CD4-positive, alpha-beta T cell (primary cell): ENCODE measurements around the gene MYOZ1. TPM values are rescaled to one million over a fixed set of nuclear protein-coding genes. Genes with fewer than 3 reads are reported as not detected.

ENCODE experiments used
- ATAC-seq: fragments of 200-7000 bp; cut with Tn5 transposase; one replicate; pipeline ENCODE4 v1.10.0; 2022; ENCODE audit warnings: mild to moderate bottlenecking; ENCODE audit not compliant: poor library complexity
- CTCF ChIA-PET: fragments of 350-600 bp; sonication (Branson Sonifier 250); formaldehyde crosslinking; loops from one replicate; lab custom pipeline; 2021; ENCODE audit warnings: antibody characterized with exemption, inconsistent platforms; lab: Charles Lee
- POLR2A ChIA-PET: fragments of 350-600 bp; sonication (Branson Sonifier 250); formaldehyde crosslinking; loops from one replicate; lab custom pipeline; 2021; ENCODE audit warnings: antibody characterized with exemption, inconsistent platforms; lab: Charles Lee
- DNase-seq, 14 experiments: peaks; one replicate each; pipeline ENCODE4 v3.0.0-alpha.2; 2013 to 2020; ENCODE audit warnings: mixed read lengths in 2 of 14
- H3K27ac ChIP-seq, 2 donors: one replicate each; pipeline versions ENCODE4 v1.5.1 to v1.7.0; 2013; ENCODE audit warnings: low read length in 2 of 2, low read depth in 1 of 2, mild to moderate bottlenecking in 1 of 2
- H3K27me3 ChIP-seq, 2 experiments: 1 replicate in 1 of 2; 2 replicates in 1 of 2; pipeline versions ENCODE4 v1.6.1 to v1.7.0; 2013; ENCODE audit warnings: low read length in 2 of 2, control low read depth in 1 of 2, mild to moderate bottlenecking in 1 of 2, moderate library complexity in 1 of 2; ENCODE audit not compliant: insufficient read depth in 2 of 2, control insufficient read depth in 1 of 2
- H3K36me3 ChIP-seq: one replicate; pipeline ENCODE4 v1.6.1; 2013; ENCODE audit warnings: low read length, control low read depth; ENCODE audit not compliant: insufficient read depth
- H3K4me1 ChIP-seq: one replicate; pipeline ENCODE4 v1.6.1; 2013; ENCODE audit warnings: low read length, control low read depth; ENCODE audit not compliant: insufficient read depth
- H3K4me3 ChIP-seq: one replicate; pipeline ENCODE4 v1.5.1; 2013; ENCODE audit warnings: mild to moderate bottlenecking, low read length, moderate library complexity
- H3K9me3 ChIP-seq, 2 experiments: 1 replicate in 1 of 2; 2 replicates in 1 of 2; pipeline versions ENCODE4 v1.6.1 to v1.7.0; 2013; ENCODE audit warnings: low read length in 2 of 2, mild to moderate bottlenecking in 2 of 2, control low read depth in 1 of 2, moderate library complexity in 1 of 2; ENCODE audit not compliant: control insufficient read depth in 1 of 2, insufficient read depth in 1 of 2
- H3K27ac Mint-ChIP-seq: one replicate; pipeline ENCODE4 v1.8.0; 2020; ENCODE audit warnings: mixed read lengths
- H3K27me3 Mint-ChIP-seq: one replicate; pipeline ENCODE4 v1.8.0; 2021; ENCODE audit warnings: mixed read lengths
- H3K36me3 Mint-ChIP-seq: one replicate; pipeline ENCODE4 v1.8.0; 2021; ENCODE audit warnings: low read depth, mixed read lengths
- H3K4me1 Mint-ChIP-seq: one replicate; pipeline ENCODE4 v1.8.0; 2021; ENCODE audit warnings: low read depth, mixed read lengths
- H3K4me3 Mint-ChIP-seq: one replicate; pipeline ENCODE4 v1.8.0; 2020; ENCODE audit warnings: mild to moderate bottlenecking, mixed read lengths
- H3K9me3 Mint-ChIP-seq: one replicate; pipeline ENCODE4 v1.8.0; 2020; ENCODE audit warnings: mixed read lengths
- intact Hi-C, 2 experiments: fragments of 100-400 bp; cut with DNase I in 1 of 2; cut with micrococcal nuclease in 1 of 2; formaldehyde crosslinking; loops; one replicate each; pipeline versions ENCODE4 v1.15.1 to v1.9.0; 2023 to 2025; cut with DNase I, micrococcal nuclease
- total RNA-seq, 174 experiments: library from RNA in 2 of 174; stranded (reverse) in 2 of 174; gene quantifications; one replicate each; pipeline ENCODE4 v1.2.3 and lab custom pipeline; 2021 to 2026
- TF ChIP-seq, protein P1 (sequence below): fragments of 200-600 bp; IDR thresholded peaks from one replicate; pipeline ENCODE4 v1.8.0; 2022; ENCODE audit warnings: antibody characterized with exemption, mild to moderate bottlenecking

Gene MYOZ1
- total RNA-seq, 2 experiments from 2014 or later = not detected

DNA sequence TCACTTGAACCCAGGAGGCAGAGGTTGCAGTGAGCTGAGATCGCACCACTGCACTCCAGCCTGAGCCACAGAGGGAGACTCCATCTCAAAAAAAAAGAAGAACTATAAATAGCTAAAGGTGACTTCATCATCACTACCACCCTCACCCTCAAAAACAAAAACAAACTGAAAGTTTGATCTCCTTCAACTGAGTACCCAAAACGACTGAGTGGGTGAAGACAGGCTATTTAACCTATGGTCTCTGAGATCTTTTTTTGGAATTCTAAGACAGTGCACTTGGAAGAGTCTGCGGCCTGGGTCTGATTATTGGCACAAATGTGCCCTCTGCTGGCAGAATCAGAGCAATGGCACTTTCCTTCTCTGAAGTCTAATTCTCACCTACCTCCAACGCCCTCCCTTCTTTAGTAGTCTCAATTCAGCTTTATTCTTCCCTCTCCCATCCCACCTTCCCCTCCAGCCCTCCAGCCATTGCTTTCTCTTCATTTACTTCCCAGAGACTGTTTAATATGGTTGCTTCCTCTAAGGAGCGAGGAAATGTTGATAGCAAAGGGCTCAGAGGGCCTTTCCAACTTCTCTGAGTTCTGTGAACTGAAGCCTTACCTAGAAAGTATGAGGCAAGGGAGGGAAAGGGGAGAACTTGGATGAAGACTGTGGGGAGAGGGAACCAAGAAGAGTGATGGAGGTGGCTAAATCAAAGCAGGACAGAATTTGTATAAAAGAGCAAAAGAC, 2.9 kb upstream of the MYOZ1 start:
- Mint-ChIP-seq H3K4me3 (peak overlapping the region; percentile 16), H3K27ac (no peak overlapping the region)

DNA sequence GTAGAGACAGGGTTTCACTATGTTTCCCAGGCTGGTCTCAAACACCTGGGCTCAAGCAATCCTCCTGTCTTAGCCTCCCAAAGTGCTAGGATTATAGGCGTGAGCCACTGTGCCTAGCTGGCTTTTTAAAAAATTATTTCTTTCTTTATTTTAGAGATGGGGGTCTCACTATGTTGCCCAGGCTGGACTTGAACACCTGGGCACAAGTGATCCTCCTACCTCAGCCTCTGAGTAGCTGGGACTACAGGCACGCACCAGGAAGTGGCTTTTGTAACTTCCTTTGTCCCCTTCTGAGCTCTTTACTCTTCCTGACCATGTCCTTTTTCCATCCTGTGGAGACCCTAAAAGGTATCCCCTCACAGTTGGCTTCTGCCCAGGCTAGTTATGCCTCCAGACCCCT, 2.1 kb upstream of the MYOZ1 start:
- no peaks in the 10 kb centered on the region for H3K9me3 Mint-ChIP-seq
- no peak overlapping the region for H3K27ac ChIP-seq
- no peak overlapping the region for H3K4me3 Mint-ChIP-seq
- DNase-seq (no peak), ATAC-seq (no peak)
- TF ChIP-seq, protein P1, sequence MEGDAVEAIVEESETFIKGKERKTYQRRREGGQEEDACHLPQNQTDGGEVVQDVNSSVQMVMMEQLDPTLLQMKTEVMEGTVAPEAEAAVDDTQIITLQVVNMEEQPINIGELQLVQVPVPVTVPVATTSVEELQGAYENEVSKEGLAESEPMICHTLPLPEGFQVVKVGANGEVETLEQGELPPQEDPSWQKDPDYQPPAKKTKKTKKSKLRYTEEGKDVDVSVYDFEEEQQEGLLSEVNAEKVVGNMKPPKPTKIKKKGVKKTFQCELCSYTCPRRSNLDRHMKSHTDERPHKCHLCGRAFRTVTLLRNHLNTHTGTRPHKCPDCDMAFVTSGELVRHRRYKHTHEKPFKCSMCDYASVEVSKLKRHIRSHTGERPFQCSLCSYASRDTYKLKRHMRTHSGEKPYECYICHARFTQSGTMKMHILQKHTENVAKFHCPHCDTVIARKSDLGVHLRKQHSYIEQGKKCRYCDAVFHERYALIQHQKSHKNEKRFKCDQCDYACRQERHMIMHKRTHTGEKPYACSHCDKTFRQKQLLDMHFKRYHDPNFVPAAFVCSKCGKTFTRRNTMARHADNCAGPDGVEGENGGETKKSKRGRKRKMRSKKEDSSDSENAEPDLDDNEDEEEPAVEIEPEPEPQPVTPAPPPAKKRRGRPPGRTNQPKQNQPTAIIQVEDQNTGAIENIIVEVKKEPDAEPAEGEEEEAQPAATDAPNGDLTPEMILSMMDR = no peak
- H3K36me3 Mint-ChIP-seq = no peaks in the 10 kb centered on the region
- H3K27me3 ChIP-seq = peaks cover 0 to 4% of the 10 kb centered on the region in 2 experiments
- H3K4me3 ChIP-seq = no peak overlapping the region
- H3K27ac Mint-ChIP-seq = no peak overlapping the region
- peaks cover 23% of the 10 kb centered on the region for H3K4me1 ChIP-seq
- CTCF ChIA-PET = interaction anchor here (0.8 to 2.8 kb wide), 3 partner anchors 108 to 168 kb away, joined by 3 to 26 read pairs (median 3); no protein-coding TSS in a partner anchor
- peaks cover 5% of the 10 kb centered on the region for H3K4me1 Mint-ChIP-seq
- peaks cover 0 to 4% of the 10 kb centered on the region in 2 experiments for H3K9me3 ChIP-seq
- POLR2A ChIA-PET = interaction anchor here (0.9 to 1.4 kb wide), 3 partner anchors 53 to 147 kb away, joined by 3 to 5 read pairs (median 3); partner anchors contain the start of gene USP54
- intact Hi-C loops = loop anchor here (5.0 kb wide), 2 partner anchors 381 to 391 kb away; partner anchors contain the start of gene MRPS16 (in 1 of the 2)
- peaks cover 16% of the 10 kb centered on the region for H3K27me3 Mint-ChIP-seq
- no peaks in the 10 kb centered on the region for H3K36me3 ChIP-seq

More for the DNA sequence above, 2.9 kb upstream of the MYOZ1 start:
- no peaks in the 10 kb centered on the region for H3K36me3 ChIP-seq
- POLR2A ChIA-PET = interaction anchor here (1.2 to 1.7 kb wide), 3 partner anchors 18 to 114 kb away, joined by 3 to 5 read pairs (median 5); partner anchors contain the start of gene USP54
- H3K27ac ChIP-seq = no peak overlapping the region
- CTCF ChIA-PET = interaction anchor here (0.8 to 2.8 kb wide), 4 partner anchors 17 to 169 kb away, joined by 3 to 26 read pairs (median 3); no protein-coding TSS in a partner anchor
- TF ChIP-seq, protein P1 = peak; percentile 96
- peaks cover 0 to 6% of the 10 kb centered on the region in 2 experiments for H3K27me3 ChIP-seq
- Mint-ChIP-seq H3K27me3 (peaks cover 17% of the 10 kb centered on the region), H3K9me3 (no peaks in the 10 kb centered on the region), H3K4me1 (peaks cover 5% of the 10 kb centered on the region), H3K36me3 (no peaks in the 10 kb centered on the region)
- peaks cover 0 to 6% of the 10 kb centered on the region in 2 experiments for H3K9me3 ChIP-seq
- intact Hi-C loops = loop anchor here (1.0 to 5.0 kb wide), 3 partner anchors 115 to 392 kb away; partner anchors contain the start of gene MRPS16 (in 1 of the 2)
- ATAC-seq = peak; percentile 81
- peak; percentile 23 to 81 (median 36) for DNase-seq
- H3K4me3 ChIP-seq = no peak overlapping the region
- H3K4me1 ChIP-seq = peaks cover 23% of the 10 kb centered on the region

GRCh38 chr10:73639286-73639685, 2.0 kb downstream of the MYOZ1 start:
- Mint-ChIP-seq H3K27me3 (peaks cover 15% of the 10 kb centered on the region), H3K4me1 (peaks cover 4% of the 10 kb centered on the region), H3K36me3 (no peaks in the 10 kb centered on the region), H3K27ac (no peak overlapping the region), H3K4me3 (no peak overlapping the region), H3K9me3 (no peaks in the 10 kb centered on the region)
- intact Hi-C loops = no loop called here
- H3K4me1 ChIP-seq = peaks cover 11% of the 10 kb centered on the region
- ChIA-PET CTCF (interaction anchor here (0.6 kb wide), 1 partner anchor 105 kb away, joined by 3 read pairs; no protein-coding TSS in a partner anchor), POLR2A (interaction anchor here (1.5 kb wide), 1 partner anchor 14 kb away, joined by 4 read pairs; no protein-coding TSS in a partner anchor)
- no peaks in the 10 kb centered on the region for H3K36me3 ChIP-seq
- H3K27ac ChIP-seq = no peak overlapping the region
- peaks cover 0 to 4% of the 10 kb centered on the region in 2 experiments for H3K27me3 ChIP-seq
- DNase-seq (no peak), ATAC-seq (no peak)
- H3K4me3 ChIP-seq = no peak overlapping the region
- TF ChIP-seq, protein P1 = no peak
- no peaks in the 10 kb centered on the region for H3K9me3 ChIP-seq
